Keratinocyte (primary cell): ENCODE data around the gene DNAJC2. TPM values are rescaled to one million over a fixed set of nuclear protein-coding genes. Genes with fewer than 3 reads are reported as not detected.

Experiments
- DNase-seq: peaks from one replicate; pipeline ENCODE4 v3.0.0-alpha.2; 2011; ENCODE audit warnings: low read depth, missing footprints, low spot score
- FAIRE-seq: peaks from 2 replicates; lab custom pipeline; 2011; peaks lifted over from hg19 to GRCh38; lab: Jason Lieb, UNC
- H2AFZ ChIP-seq: 2 replicates; pipeline ENCODE4 v1.6.0; 2012; ENCODE audit warnings: low read length, control low read depth, inconsistent platforms; ENCODE audit not compliant: control insufficient read depth
- H3K27ac ChIP-seq: 2 replicates; pipeline ENCODE4 v1.5.1; 2011; ENCODE audit warnings: low read length; ENCODE audit not compliant: control insufficient read depth, insufficient read depth
- H3K27me3 ChIP-seq: 3 replicates; pipeline ENCODE4 v1.6.0; 2011; ENCODE audit warnings: low read length; ENCODE audit not compliant: control insufficient read depth, insufficient read depth; ENCODE audit errors: extremely low read depth
- H3K36me3 ChIP-seq, 2 experiments: 2 replicates in 1 of 2; 3 replicates in 1 of 2; pipeline ENCODE4 v1.5.1; 2011; ENCODE audit warnings: low read length in 2 of 2, mild to moderate bottlenecking in 1 of 2; ENCODE audit not compliant: control insufficient read depth in 2 of 2, insufficient read depth in 2 of 2; ENCODE audit errors: extremely low read depth in 1 of 2
- H3K4me1 ChIP-seq: 3 replicates; pipeline ENCODE4 v1.5.1; 2011; ENCODE audit warnings: low read length; ENCODE audit not compliant: control insufficient read depth, insufficient read depth; ENCODE audit errors: extremely low read depth
- H3K4me2 ChIP-seq: 3 replicates; pipeline ENCODE4 v1.6.0; 2011; ENCODE audit warnings: low read depth, low read length; ENCODE audit not compliant: control insufficient read depth, insufficient read depth; ENCODE audit errors: extremely low read depth
- H3K4me3 ChIP-seq, 3 experiments: fragments of 200-600 bp in 1 of 3; sonication (generic) in 1 of 3; 2 replicates in 2 of 3; 3 replicates in 1 of 3; pipeline ENCODE4 v1.5.1; 2011 to 2016; ENCODE audit warnings: low read length in 3 of 3, mild to moderate bottlenecking in 3 of 3, control low read depth in 2 of 3, inconsistent platforms in 1 of 3, low read depth in 1 of 3, mixed read lengths in 1 of 3, mixed run types in 1 of 3, moderate library complexity in 1 of 3; ENCODE audit not compliant: control insufficient read depth in 2 of 3, insufficient read depth in 2 of 3; ENCODE audit errors: extremely low read depth in 1 of 3
- H3K79me2 ChIP-seq: 2 replicates; pipeline ENCODE4 v1.6.0; 2012; ENCODE audit warnings: low read length; ENCODE audit not compliant: control insufficient read depth, insufficient read depth
- H3K9ac ChIP-seq: 3 replicates; pipeline ENCODE4 v1.6.0; 2011; ENCODE audit warnings: low read length; ENCODE audit not compliant: control insufficient read depth, insufficient read depth; ENCODE audit errors: extremely low read depth
- H3K9me1 ChIP-seq: 3 replicates; pipeline ENCODE4 v1.6.0; 2011; ENCODE audit warnings: low read length; ENCODE audit not compliant: control insufficient read depth, insufficient read depth; ENCODE audit errors: extremely low read depth
- H3K9me3 ChIP-seq: 2 replicates; pipeline ENCODE4 v1.5.1; 2012; ENCODE audit warnings: low read depth, low read length; ENCODE audit not compliant: control insufficient read depth
- H4K20me1 ChIP-seq: 3 replicates; pipeline ENCODE4 v1.6.0; 2011; ENCODE audit warnings: low read length; ENCODE audit not compliant: control insufficient read depth, insufficient read depth; ENCODE audit errors: extremely low read depth
- EZH2 ChIP-seq: IDR thresholded peaks from one replicate; pipeline ENCODE4 v1.6.1; 2012; ENCODE audit warnings: inconsistent platforms, mild to moderate bottlenecking, low read length, moderate library complexity
- dilution Hi-C: fragments of 300-500 bp; cut with MboI; formaldehyde crosslinking; loops from one replicate; pipeline ENCODE4 v1.7.0; 2020; ENCODE audit warnings: low sequenced_read_pairs; ENCODE audit not compliant: extremely low pct_ligation_motif_present
- polyA plus RNA-seq, 5 experiments: library from polyadenylated mRNA; depleted of rRNA in 3 of 5; stranded (reverse) in 3 of 5; stranded (forward) in 1 of 5; unstranded in 1 of 5; fragments of >200 nt; gene quantifications; 1 replicate in 1 of 5; 2 replicates in 3 of 5; 3 replicates in 1 of 5; pipeline versions ENCODE4 v1.2.1 to v1.2.3, GENCODE V29; 2011 to 2012; ENCODE audit warnings: missing spikeins in 2 of 5, low read depth in 1 of 5, low replicate concordance in 1 of 5
- TF ChIP-seq, protein P1 (sequence below), 3 experiments: IDR thresholded peaks in 1 of 3; conservative IDR thresholded peaks in 1 of 3; optimal IDR thresholded peaks in 1 of 3; 2 replicates in 2 of 3; 3 replicates in 1 of 3; pipeline versions ENCODE3 to v1.5.1; 2011; ENCODE audit warnings: low read length in 3 of 3, mild to moderate bottlenecking in 3 of 3, moderate library complexity in 2 of 3, control low read depth in 1 of 3, inconsistent platforms in 1 of 3; ENCODE audit not compliant: insufficient read depth in 2 of 3; ENCODE audit errors: extremely low read depth in 1 of 3

Gene DNAJC2
- polyA plus RNA-seq, 1 donor (not counting 4 experiments of a cell fraction or from before 2014, with no cell fraction given) = 25.8 TPM

DNA sequence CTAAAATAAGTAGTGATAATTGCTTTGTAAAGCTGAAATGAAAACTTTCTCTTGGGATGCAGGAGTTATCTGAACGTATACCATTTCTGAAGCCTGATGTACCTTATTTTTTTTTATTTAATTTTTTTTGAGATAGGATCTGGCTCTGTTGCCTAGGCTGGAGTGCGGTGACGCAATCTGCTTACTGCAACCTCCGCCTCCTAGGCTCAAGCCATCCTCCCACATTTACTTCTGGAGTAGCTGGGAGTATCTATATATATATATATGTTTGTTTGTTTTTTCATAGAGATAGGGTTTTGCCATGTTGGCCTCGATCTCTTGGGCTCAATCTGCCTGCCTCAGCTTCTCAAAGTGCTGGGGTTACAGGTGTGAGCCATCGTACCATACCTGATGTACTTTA, 44.9 kb downstream of the DNAJC2 start:
- DNase-seq (no peak), FAIRE-seq (no peak)
- peaks cover 11 to 14% of the 10 kb centered on the region in 2 experiments for H3K36me3 ChIP-seq

DNA sequence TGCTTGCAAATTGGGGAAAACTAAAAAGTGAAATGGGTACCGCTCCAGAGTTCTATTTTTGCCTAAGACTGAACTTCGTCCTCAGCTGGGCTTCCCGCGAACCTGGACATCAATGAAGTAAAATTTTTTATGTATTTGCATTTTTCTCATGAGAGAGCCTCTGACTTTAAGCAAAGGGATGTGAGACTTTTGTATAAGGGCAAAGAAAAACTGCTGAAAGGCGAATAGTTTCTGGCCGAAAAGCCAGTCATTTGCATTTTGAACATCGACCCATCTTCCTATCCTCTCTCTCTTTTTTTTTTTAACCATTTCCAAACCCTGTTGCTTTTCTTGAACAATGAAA, 46.8 kb downstream of the DNAJC2 start:
- dilution Hi-C loops = no loop called here
- FAIRE-seq (no peak), DNase-seq (no peak)
- no peaks in the 10 kb centered on the region for H3K27me3 ChIP-seq
- H4K20me1 ChIP-seq = no peaks in the 10 kb centered on the region
- H3K36me3 ChIP-seq = peaks cover 4 to 5% of the 10 kb centered on the region in 2 experiments
- H3K4me2 ChIP-seq = peak overlapping the region; percentile 90
- H3K9ac ChIP-seq = peak overlapping the region; percentile 92
- no peaks in the 10 kb centered on the region for H3K9me3 ChIP-seq
- H3K79me2 ChIP-seq = peaks cover 21% of the 10 kb centered on the region
- H3K9me1 ChIP-seq = no peaks in the 10 kb centered on the region
- peak overlapping the region; percentile 80 for H2AFZ ChIP-seq
- TF ChIP-seq, protein P1, sequence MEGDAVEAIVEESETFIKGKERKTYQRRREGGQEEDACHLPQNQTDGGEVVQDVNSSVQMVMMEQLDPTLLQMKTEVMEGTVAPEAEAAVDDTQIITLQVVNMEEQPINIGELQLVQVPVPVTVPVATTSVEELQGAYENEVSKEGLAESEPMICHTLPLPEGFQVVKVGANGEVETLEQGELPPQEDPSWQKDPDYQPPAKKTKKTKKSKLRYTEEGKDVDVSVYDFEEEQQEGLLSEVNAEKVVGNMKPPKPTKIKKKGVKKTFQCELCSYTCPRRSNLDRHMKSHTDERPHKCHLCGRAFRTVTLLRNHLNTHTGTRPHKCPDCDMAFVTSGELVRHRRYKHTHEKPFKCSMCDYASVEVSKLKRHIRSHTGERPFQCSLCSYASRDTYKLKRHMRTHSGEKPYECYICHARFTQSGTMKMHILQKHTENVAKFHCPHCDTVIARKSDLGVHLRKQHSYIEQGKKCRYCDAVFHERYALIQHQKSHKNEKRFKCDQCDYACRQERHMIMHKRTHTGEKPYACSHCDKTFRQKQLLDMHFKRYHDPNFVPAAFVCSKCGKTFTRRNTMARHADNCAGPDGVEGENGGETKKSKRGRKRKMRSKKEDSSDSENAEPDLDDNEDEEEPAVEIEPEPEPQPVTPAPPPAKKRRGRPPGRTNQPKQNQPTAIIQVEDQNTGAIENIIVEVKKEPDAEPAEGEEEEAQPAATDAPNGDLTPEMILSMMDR (optimal IDR thresholded peaks at IDR 0.05 in 1 of 3, IDR thresholded peaks at IDR 0.05 in 1 of 3, conservative IDR thresholded peaks at IDR 0.05 in 1 of 3; ENCODE audit: extremely low read depth in 1 of 3, insufficient read depth in 2 of 3, low read length in 3 of 3) = no peak
- no peak for TF ChIP-seq EZH2
- peak overlapping the region; percentile 90 to 93 (median 91) for H3K4me3 ChIP-seq
- peaks cover 4% of the 10 kb centered on the region for H3K4me1 ChIP-seq
- H3K27ac ChIP-seq = peak overlapping the region; percentile 69

More for the DNA sequence above, 44.9 kb downstream of the DNAJC2 start:
- H4K20me1 ChIP-seq = no peaks in the 10 kb centered on the region
- H3K9me3 ChIP-seq = no peaks in the 10 kb centered on the region
- H3K4me1 ChIP-seq = peaks cover 4% of the 10 kb centered on the region
- dilution Hi-C loops = no loop called here
- H2AFZ ChIP-seq = no peak overlapping the region
- no peak overlapping the region for H3K27ac ChIP-seq
- no peaks in the 10 kb centered on the region for H3K27me3 ChIP-seq
- no peak overlapping the region for H3K4me2 ChIP-seq
- peaks cover 23% of the 10 kb centered on the region for H3K79me2 ChIP-seq
- H3K4me3 ChIP-seq = no peak overlapping the region
- no peak overlapping the region for H3K9ac ChIP-seq
- H3K9me1 ChIP-seq = no peaks in the 10 kb centered on the region
- no peak for TF ChIP-seq EZH2
- TF ChIP-seq, protein P1 (optimal IDR thresholded peaks at IDR 0.05 in 1 of 3, IDR thresholded peaks at IDR 0.05 in 1 of 3, conservative IDR thresholded peaks at IDR 0.05 in 1 of 3; ENCODE audit: extremely low read depth in 1 of 3, insufficient read depth in 2 of 3, low read length in 3 of 3) = no peak
